Mucosa of stomach (tissue), 1 donor: Measurements from ENCODE around the gene MALL.
"Not testable (repeated sequence)": the region's sequence is repeated elsewhere in the genome, so short reads cannot be mapped to it uniquely, and the experiment has no call there.

Source experiments
- H3K27me3 ChIP-seq: one replicate; pipeline ENCODE4 v1.7.0; 2013; ENCODE audit warnings: mild to moderate bottlenecking, low read length; ENCODE audit not compliant: control insufficient read depth, insufficient read depth
- H3K36me3 ChIP-seq: one replicate; pipeline ENCODE4 v1.7.0; 2013; ENCODE audit warnings: low read length; ENCODE audit not compliant: control insufficient read depth, insufficient read depth
- H3K4me1 ChIP-seq: one replicate; pipeline ENCODE4 v1.7.0; 2013; ENCODE audit warnings: mild to moderate bottlenecking, low read length; ENCODE audit not compliant: control insufficient read depth, insufficient read depth
- H3K4me3 ChIP-seq: one replicate; pipeline ENCODE4 v1.7.0; 2013; ENCODE audit warnings: low read length
- H3K9ac ChIP-seq: one replicate; pipeline ENCODE4 v1.7.0; 2013; ENCODE audit warnings: mild to moderate bottlenecking, low read length, moderate library complexity
- H3K9me3 ChIP-seq: one replicate; pipeline ENCODE4 v1.7.0; 2013; ENCODE audit warnings: mild to moderate bottlenecking, low read length, moderate library complexity; ENCODE audit not compliant: control insufficient read depth
- donor health status: Pancreatic carcinoma.

The MALL gene

GRCh38 chr2:110052166-110052565, 63.5 kb downstream of the MALL start:
- not testable (repeated sequence) for H3K27me3 ChIP-seq, H3K4me1 ChIP-seq, H3K9me3 ChIP-seq, H3K4me3 ChIP-seq, H3K9ac ChIP-seq, H3K36me3 ChIP-seq

GRCh38 chr2:110050222-110050621, 65.4 kb downstream of the MALL start:
- H3K36me3 ChIP-seq, H3K4me1 ChIP-seq, H3K27me3 ChIP-seq, H3K4me3 ChIP-seq, H3K9me3 ChIP-seq, H3K9ac ChIP-seq: not testable (repeated sequence)

GRCh38 chr2:110049769-110050168, 65.9 kb downstream of the MALL start:
- not testable (repeated sequence) for H3K9ac ChIP-seq, H3K36me3 ChIP-seq, H3K4me3 ChIP-seq, H3K9me3 ChIP-seq, H3K4me1 ChIP-seq, H3K27me3 ChIP-seq

- not testable (repeated sequence) for H3K4me1 ChIP-seq
Measured at GRCh38 chr2:110048255-110049197, 67.1 kb downstream of the MALL start.

GRCh38 chr2:110047225-110047624, 68.4 kb downstream of the MALL start:
- H3K9me3 ChIP-seq, H3K4me3 ChIP-seq, H3K27me3 ChIP-seq, H3K4me1 ChIP-seq, H3K9ac ChIP-seq, H3K36me3 ChIP-seq: not testable (repeated sequence)

More at GRCh38 chr2:110048255-110049197, 67.1 kb downstream of the MALL start:
- H3K4me3 ChIP-seq, H3K9me3 ChIP-seq, H3K36me3 ChIP-seq, H3K9ac ChIP-seq, H3K27me3 ChIP-seq: not testable (repeated sequence)

GRCh38 chr2:110041941-110042660, 73.5 kb downstream of the MALL start:
- not testable (repeated sequence) for H3K27me3 ChIP-seq, H3K9me3 ChIP-seq, H3K9ac ChIP-seq, H3K4me3 ChIP-seq, H3K36me3 ChIP-seq, H3K4me1 ChIP-seq

- H3K9ac ChIP-seq, H3K27me3 ChIP-seq, H3K4me1 ChIP-seq, H3K4me3 ChIP-seq, H3K36me3 ChIP-seq, H3K9me3 ChIP-seq: not testable (repeated sequence)
Measured at GRCh38 chr2:110037336-110037735, 78.3 kb downstream of the MALL start.

GRCh38 chr2:110035384-110035783, 80.2 kb downstream of the MALL start:
- H3K36me3 ChIP-seq, H3K4me3 ChIP-seq, H3K9me3 ChIP-seq, H3K9ac ChIP-seq, H3K4me1 ChIP-seq, H3K27me3 ChIP-seq: not testable (repeated sequence)

- not testable (repeated sequence) for H3K9me3 ChIP-seq, H3K27me3 ChIP-seq, H3K36me3 ChIP-seq, H3K4me1 ChIP-seq, H3K4me3 ChIP-seq, H3K9ac ChIP-seq
Measured at GRCh38 chr2:110034935-110035334, 80.7 kb downstream of the MALL start.
